Measurements from ENCODE around the gene MYB. TPM values are rescaled to one million over a fixed set of nuclear protein-coding genes. Genes with fewer than 3 reads are reported as not detected.

Gene MYB
- total RNA-seq, 6 experiments from 2014 or later: 0.11 to 0.51 (median 0.33) TPM; not detected in 1

- ATAC-seq: no peak
- 95% methylated on average over 3 of the region's 4 CpGs for WGBS (ENCODE audit: insufficient coverage, low coverage, low lambda C conversion rate, missing lambda C conversion rate)
- no peak for DNase-seq
- Histone ChIP-seq H3K9me3 (no peaks in the 10 kb centered on the region), H3K4me1 (no peaks in the 10 kb centered on the region), H3K27me3 (no peaks in the 10 kb centered on the region), H3K27ac (no peak overlapping the region), H3K4me3 (no peak overlapping the region), H3K36me3 (no peaks in the 10 kb centered on the region)
- TF ChIP-seq CTCF (IDR thresholded peaks at IDR 0.05) (no peak), POLR2A (IDR thresholded peaks at IDR 0.05) (no peak)
- intact Hi-C loops (cut with DNase I): no loop called here
Observed at GRCh38 chr6:135227758-135228157, 46.6 kb downstream of the MYB start.

GRCh38 chr6:135228486-135228885 lies 47.4 kb downstream of the MYB start:
- H3K9me3 ChIP-seq: no peaks in the 10 kb centered on the region
- no peaks in the 10 kb centered on the region for H3K27me3 ChIP-seq
- ATAC-seq (no peak), DNase-seq (no peak)
- 87% methylated on average over 3 of the region's 6 CpGs for WGBS (ENCODE audit: insufficient coverage, low coverage, low lambda C conversion rate, missing lambda C conversion rate)
- H3K4me3 ChIP-seq: no peak overlapping the region
- H3K4me1 ChIP-seq: no peaks in the 10 kb centered on the region
- intact Hi-C loops (cut with DNase I): no loop called here
- H3K27ac ChIP-seq: no peak overlapping the region
- no peak for TF ChIP-seq POLR2A (IDR thresholded peaks at IDR 0.05)
- no peak for TF ChIP-seq CTCF (IDR thresholded peaks at IDR 0.05)
- H3K36me3 ChIP-seq: no peaks in the 10 kb centered on the region

GRCh38 chr6:135229996-135230395 lies 48.9 kb downstream of the MYB start:
- H3K9me3 ChIP-seq: no peaks in the 10 kb centered on the region
- DNase-seq (no peak), ATAC-seq (no peak)
- no peak overlapping the region for H3K27ac ChIP-seq
- no peaks in the 10 kb centered on the region for H3K4me1 ChIP-seq
- TF ChIP-seq CTCF (IDR thresholded peaks at IDR 0.05) (no peak), POLR2A (IDR thresholded peaks at IDR 0.05) (no peak)
- intact Hi-C loops (cut with DNase I): no loop called here
- 60% methylated on average over 1 of the region's 2 CpGs for WGBS (ENCODE audit: insufficient coverage, low coverage, low lambda C conversion rate, missing lambda C conversion rate)
- no peaks in the 10 kb centered on the region for H3K36me3 ChIP-seq
- H3K27me3 ChIP-seq: no peaks in the 10 kb centered on the region
- H3K4me3 ChIP-seq: no peak overlapping the region

GRCh38 chr6:135230711-135231468 lies 49.8 kb downstream of the MYB start:
- H3K27ac ChIP-seq: no peak overlapping the region
- no peak for DNase-seq
- 60% methylated on average over 2 of the region's 3 CpGs for WGBS (ENCODE audit: insufficient coverage, low coverage, low lambda C conversion rate, missing lambda C conversion rate)
- H3K36me3 ChIP-seq: no peaks in the 10 kb centered on the region
- no peaks in the 10 kb centered on the region for H3K27me3 ChIP-seq
- no peaks in the 10 kb centered on the region for H3K9me3 ChIP-seq
- no peak overlapping the region for H3K4me3 ChIP-seq
- TF ChIP-seq POLR2A (IDR thresholded peaks at IDR 0.05): no peak
- no peak for TF ChIP-seq CTCF (IDR thresholded peaks at IDR 0.05)
- no peaks in the 10 kb centered on the region for H3K4me1 ChIP-seq
- intact Hi-C loops (cut with DNase I): no loop called here
- no peak for ATAC-seq
